GM12873 (cell line): ENCODE measurements around the gene BRINP3.

Experiments used
- TF ChIP-seq, protein P1 (sequence below): IDR thresholded peaks from 2 replicates; pipeline ENCODE4 v1.5.1; 2012; ENCODE audit warnings: low read depth, mild to moderate bottlenecking, moderate library complexity, low read length, control low read depth; ENCODE audit not compliant: insufficient read depth; ENCODE audit errors: missing control alignments

Gene BRINP3

DNA sequence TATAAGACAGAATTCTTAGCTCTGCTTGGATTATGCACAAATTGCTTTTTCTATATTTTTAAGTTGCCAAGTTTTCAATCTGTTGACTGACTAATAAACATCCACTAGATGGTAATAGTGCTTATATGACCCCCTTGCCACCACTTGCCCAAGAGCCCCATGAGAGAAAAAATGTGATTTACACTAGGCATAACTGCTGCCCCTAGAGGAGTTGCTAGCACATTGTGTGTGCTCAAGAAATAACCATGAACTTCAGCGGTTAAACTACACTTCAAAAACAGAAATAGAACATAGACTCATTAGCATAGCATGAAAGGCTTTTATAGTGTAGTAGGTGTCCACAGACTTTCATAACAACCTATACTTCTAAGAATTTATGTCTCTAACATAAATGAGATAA, 61.4 kb downstream of the BRINP3 start:
- TF ChIP-seq, protein P1, sequence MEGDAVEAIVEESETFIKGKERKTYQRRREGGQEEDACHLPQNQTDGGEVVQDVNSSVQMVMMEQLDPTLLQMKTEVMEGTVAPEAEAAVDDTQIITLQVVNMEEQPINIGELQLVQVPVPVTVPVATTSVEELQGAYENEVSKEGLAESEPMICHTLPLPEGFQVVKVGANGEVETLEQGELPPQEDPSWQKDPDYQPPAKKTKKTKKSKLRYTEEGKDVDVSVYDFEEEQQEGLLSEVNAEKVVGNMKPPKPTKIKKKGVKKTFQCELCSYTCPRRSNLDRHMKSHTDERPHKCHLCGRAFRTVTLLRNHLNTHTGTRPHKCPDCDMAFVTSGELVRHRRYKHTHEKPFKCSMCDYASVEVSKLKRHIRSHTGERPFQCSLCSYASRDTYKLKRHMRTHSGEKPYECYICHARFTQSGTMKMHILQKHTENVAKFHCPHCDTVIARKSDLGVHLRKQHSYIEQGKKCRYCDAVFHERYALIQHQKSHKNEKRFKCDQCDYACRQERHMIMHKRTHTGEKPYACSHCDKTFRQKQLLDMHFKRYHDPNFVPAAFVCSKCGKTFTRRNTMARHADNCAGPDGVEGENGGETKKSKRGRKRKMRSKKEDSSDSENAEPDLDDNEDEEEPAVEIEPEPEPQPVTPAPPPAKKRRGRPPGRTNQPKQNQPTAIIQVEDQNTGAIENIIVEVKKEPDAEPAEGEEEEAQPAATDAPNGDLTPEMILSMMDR = no peak

DNA sequence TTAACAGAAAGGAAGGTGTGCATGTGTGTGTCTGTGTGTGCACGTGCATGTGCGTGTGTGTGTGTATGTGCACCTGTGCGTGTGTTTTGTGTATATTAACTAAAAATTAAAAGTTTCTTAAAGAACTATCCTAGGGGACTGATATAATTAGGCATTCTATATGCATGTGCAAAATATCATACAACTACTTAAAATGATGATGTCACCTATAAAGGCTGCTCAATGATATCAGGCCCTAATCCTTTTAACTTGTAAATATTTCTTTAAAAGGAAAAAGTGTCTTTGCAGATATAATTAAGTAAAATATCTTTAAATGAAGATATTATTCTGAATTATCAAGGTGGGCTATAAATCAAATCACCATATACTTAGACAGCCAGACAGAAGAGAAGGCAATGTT, 64.5 kb downstream of the BRINP3 start:
- TF ChIP-seq, protein P1 = no peak

DNA sequence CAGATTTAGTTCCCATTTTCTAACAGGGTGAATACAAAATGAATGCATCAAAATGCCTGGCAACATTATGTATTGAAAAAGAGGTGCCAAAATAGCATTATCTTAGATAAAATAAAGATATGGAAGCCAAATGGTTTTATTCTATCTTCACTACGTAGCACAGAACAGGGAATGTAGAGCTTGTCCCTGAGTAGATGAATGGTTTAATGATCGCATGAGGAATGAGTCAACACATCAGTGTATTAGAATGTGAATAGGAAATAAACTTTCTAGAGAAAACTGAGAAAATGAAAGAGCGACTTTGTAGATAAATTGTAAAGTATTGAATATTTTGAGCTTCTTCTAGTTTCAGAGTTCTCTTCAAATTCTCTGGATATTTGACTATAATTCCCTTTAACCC, 74.3 kb downstream of the BRINP3 start:
- TF ChIP-seq, protein P1 = no peak

DNA sequence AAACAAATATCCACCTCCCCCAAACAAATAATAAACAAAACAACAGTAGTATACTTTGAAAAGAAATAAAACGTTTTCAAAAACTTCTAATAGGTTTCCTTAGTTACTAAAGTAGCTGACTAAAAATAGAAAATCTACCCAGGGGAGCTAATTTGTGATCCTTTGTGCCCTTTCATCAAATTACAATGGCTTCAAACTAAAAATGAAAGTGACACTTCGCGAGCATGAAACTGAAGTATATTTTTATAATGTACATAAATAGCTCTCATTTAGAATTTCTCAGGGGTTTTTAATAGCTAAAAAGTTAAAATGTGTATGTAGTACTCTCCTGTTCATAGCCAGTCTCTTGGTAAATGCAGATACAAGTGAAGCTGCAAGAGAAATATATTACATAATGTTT, 78.4 kb downstream of the BRINP3 start:
- TF ChIP-seq, protein P1 = no peak

DNA sequence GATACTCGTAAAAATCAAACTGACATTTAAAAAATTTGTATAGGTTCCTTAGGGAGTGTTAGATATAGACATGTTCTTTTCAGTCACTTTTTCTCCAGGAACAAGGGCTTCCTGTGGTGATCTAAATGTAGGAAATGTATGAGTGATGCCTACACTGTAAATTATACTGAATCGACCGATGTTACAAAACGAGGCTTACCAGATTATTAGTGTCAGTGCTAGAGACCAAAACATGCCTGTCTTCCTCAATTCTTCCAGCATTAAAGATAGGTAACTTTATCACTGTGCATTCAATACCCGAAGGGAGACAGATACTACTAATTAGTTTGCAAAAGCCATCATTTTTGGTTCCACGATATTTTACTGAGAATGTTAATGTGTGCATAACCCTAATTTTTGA, 86.1 kb downstream of the BRINP3 start:
- TF ChIP-seq, protein P1 = no peak

DNA sequence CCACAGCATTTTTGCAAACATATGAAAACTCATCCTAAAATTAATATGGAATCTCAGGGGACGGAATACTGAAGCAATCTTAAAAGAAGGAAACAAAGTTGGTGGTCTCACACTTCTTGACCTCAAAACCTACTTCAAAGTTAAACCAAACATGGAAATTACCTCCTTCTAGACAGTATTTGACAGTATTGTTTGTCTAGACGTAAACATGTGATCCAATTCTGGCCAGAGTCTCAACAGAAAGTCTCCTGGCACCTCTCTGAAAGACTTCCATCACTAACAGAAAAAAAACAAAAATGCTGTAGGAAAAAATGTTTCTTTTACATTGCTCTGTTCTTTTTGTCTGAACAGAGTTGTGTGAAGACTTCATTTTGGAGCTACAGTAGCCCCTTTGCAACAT, 99.7 kb downstream of the BRINP3 start:
- TF ChIP-seq, protein P1 = no peak

DNA sequence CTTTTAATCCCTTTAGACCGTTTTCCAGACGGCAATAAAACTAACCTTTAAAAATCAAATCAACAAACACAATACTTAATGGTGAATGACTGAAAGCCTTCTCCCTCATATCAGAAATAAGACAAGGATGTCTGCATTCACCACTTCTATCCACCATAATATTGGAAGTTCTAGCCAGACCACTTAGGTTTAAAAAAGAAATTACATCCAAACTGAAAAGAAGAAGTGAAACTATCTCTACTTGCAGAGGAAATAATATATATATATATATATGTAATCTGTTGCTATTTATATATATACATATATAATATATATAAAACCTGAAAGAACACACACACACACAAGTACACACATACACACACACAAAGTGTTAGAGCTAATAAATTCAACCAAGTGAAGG, 100.4 kb downstream of the BRINP3 start:
- TF ChIP-seq, protein P1 = no peak

DNA sequence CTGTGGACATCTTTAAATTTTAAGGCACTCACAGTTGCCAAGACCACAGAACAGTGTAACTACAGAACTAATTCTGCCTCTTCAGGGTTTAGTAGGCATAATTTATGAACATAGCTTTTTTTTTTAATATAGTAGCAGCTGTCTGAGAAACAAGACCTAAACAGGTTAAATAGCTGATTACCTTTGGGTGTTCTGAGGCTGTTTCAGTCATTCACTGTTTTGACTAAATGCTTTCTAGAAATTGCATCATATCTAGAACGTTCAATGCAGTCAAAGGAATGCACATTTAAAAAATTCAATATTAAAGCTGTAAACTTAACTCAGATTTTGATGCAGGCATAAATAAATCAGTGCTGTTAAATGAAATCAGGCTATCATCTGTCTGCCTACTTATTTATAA, 101.6 kb downstream of the BRINP3 start:
- TF ChIP-seq, protein P1 = no peak
